ENCODE measurements around the gene ITGA2B. TPM values are rescaled to one million over a fixed set of nuclear protein-coding genes. Genes with fewer than 3 reads are reported as not detected.
"Not testable (repeated sequence)": the region's sequence is repeated elsewhere in the genome, so short reads cannot be mapped to it uniquely, and the experiment has no call there.

ITGA2B gene
- total RNA-seq, 4 donors from 2014 or later: 0.14 to 0.32 TPM; not detected in 2

DNA sequence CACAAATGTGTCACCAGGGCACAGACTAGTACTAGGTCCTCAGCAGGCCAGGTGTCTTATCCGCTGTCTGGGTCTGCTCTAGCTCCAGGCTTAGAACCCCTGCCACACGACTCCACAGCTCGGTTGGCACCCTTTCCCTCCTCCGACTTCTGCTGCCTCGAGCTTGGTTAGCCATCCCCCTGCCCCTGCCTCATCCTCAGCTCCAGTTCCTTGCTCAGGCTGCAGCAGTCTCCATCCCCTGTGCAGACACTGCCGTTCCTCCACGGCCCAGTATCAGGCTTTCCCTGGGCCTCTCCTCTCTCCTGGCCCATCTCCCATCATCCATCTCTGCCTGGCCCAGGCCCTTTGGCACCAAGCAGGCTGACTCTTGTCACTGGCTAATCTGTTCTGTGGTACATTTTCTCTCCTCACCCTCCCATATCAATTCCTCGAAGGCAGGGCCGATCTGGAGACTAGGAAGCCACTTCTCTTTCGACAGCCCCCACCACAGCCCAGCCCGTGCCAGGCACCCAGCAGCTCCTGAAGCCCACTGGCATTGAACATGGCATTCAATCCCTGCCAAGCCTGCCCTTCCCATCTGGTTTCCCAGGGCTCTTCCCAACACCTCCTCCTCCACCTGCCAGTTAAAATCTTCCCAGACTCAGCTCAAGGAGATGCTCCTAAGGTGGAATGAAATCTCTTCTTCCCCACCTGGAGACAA lies 45.8 kb downstream of the ITGA2B start:
- intact Hi-C loops (cut with DNase I; ENCODE audit: low total_unique reads): no loop called here
- TF ChIP-seq, protein P1, sequence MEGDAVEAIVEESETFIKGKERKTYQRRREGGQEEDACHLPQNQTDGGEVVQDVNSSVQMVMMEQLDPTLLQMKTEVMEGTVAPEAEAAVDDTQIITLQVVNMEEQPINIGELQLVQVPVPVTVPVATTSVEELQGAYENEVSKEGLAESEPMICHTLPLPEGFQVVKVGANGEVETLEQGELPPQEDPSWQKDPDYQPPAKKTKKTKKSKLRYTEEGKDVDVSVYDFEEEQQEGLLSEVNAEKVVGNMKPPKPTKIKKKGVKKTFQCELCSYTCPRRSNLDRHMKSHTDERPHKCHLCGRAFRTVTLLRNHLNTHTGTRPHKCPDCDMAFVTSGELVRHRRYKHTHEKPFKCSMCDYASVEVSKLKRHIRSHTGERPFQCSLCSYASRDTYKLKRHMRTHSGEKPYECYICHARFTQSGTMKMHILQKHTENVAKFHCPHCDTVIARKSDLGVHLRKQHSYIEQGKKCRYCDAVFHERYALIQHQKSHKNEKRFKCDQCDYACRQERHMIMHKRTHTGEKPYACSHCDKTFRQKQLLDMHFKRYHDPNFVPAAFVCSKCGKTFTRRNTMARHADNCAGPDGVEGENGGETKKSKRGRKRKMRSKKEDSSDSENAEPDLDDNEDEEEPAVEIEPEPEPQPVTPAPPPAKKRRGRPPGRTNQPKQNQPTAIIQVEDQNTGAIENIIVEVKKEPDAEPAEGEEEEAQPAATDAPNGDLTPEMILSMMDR (IDR thresholded peaks at IDR 0.05): no peak
- TF ChIP-seq POLR2A (IDR thresholded peaks at IDR 0.05) (no peak), EP300 (IDR thresholded peaks at IDR 0.05; ENCODE audit: low read depth) (no peak), POLR2AphosphoS5 (IDR thresholded peaks at IDR 0.05) (no peak)
- H3K36me3 ChIP-seq: no peaks in the 10 kb centered on the region
- peaks cover 7 to 24% (median 18%) of the 10 kb centered on the region in 4 donors for H3K4me1 ChIP-seq
- peaks cover 4% of the 10 kb centered on the region for H3K27me3 ChIP-seq
- no peak overlapping the region for H3K4me3 ChIP-seq
- in situ Hi-C loops (cut with MboI; ENCODE audit: low pct_ligation_motif_present in 1 of 4, low pct_unique_long_range_greater_than_20kb in 1 of 4, low sequenced_read_pairs in 3 of 4): no loop called here
- no peak overlapping the region for H3K27ac ChIP-seq
- 77 to 86% methylated on average over 9 to 11 of the region's 11 CpGs for WGBS, 2 donors (ENCODE audit: low coverage in 1 of 2)
- no peaks in the 10 kb centered on the region for H3K9me3 ChIP-seq
- no peak for DNase-seq

DNA sequence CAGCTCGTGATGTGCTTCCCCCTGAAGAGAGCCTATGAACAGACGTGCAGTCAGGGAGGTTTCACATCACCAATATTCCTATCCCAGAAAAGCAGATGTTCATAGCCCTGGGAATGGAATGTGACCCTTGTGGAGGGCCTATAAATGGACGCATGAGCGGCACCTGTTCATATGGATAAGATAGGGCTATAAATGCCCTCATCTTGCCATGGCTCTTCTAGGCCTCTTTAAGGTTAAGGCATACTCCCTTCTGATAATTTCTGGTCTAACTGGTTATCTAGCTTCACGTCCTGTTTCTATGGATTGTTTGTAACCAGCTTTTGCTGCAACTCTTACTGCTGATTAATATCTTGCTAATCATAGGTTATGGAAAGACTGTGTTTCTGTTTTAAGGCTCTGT lies 48.9 kb downstream of the ITGA2B start:
- intact Hi-C loops (cut with DNase I; ENCODE audit: low total_unique reads); in situ Hi-C loops (cut with MboI; ENCODE audit: low pct_ligation_motif_present in 1 of 4, low pct_unique_long_range_greater_than_20kb in 1 of 4, low sequenced_read_pairs in 3 of 4); H3K4me1 ChIP-seq; H3K36me3 ChIP-seq; DNase-seq; H3K4me3 ChIP-seq; H3K27me3 ChIP-seq; H3K9me3 ChIP-seq; H3K27ac ChIP-seq: not testable (repeated sequence)
- WGBS, 2 donors (ENCODE audit: low coverage in 1 of 2): 40 to 64% methylated on average over 1 to 5 of the region's 5 CpGs

DNA sequence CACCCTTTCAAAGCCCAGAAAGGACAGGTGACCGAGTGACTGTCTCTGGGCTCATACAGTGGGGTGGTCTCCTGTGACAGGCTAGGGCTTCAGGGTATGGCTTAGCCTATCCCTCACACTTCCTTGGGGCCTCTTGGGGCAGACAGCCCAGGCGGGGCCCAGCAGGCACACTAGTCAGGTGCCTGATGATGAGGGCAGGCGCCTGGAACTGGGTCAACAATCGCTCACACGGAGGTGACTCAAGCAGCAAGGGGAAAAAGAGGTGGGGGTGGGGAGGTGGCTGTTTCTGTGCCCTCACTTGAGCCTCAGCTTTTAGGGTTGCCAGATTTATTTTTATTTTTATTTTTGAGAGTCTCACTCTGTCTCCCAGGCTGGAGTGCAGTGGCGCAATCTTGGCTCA lies 50.7 kb downstream of the ITGA2B start:
- peaks cover 9% of the 10 kb centered on the region for H3K27me3 ChIP-seq
- in situ Hi-C loops (cut with MboI; ENCODE audit: low pct_ligation_motif_present in 1 of 4, low pct_unique_long_range_greater_than_20kb in 1 of 4, low sequenced_read_pairs in 3 of 4) (no loop called here), intact Hi-C loops (cut with DNase I; ENCODE audit: low total_unique reads) (no loop called here)
- H3K36me3 ChIP-seq: no peaks in the 10 kb centered on the region
- H3K4me3 ChIP-seq: no peak overlapping the region
- no peaks in the 10 kb centered on the region for H3K9me3 ChIP-seq
- no peak for DNase-seq
- WGBS, 2 donors (ENCODE audit: low coverage in 1 of 2): 63% methylated on average over 6 of the region's 6 CpGs; no CpG with 5 or more reads in 1 of the 2 donors
- no peak overlapping the region for H3K27ac ChIP-seq
- TF ChIP-seq POLR2A (IDR thresholded peaks at IDR 0.05) (no peak), EP300 (IDR thresholded peaks at IDR 0.05; ENCODE audit: low read depth) (no peak), POLR2AphosphoS5 (IDR thresholded peaks at IDR 0.05) (no peak)
- TF ChIP-seq, protein P1 (IDR thresholded peaks at IDR 0.05): no peak
- no peaks in the 10 kb centered on the region for H3K4me1 ChIP-seq

DNA sequence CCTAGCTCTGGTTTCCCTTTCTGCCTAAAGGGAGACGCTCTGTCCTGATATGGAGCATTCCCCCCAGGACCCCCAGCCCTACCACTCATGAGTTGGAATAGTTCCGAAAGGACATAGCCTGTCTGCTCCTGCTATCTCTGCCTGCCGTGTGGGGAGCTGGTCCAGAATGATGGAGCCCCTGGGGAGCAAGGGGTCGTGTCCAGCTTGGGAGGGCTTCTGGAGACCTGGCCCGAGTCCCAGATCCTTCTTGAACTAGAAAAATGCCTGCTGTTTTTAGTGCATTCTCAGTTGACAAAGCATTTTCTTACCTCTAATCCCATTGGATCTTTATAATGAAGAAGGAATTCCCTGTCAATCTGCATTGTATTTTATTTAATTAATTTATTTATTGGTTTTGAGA lies 53.5 kb downstream of the ITGA2B start:
- in situ Hi-C loops (cut with MboI; ENCODE audit: low pct_ligation_motif_present in 1 of 4, low pct_unique_long_range_greater_than_20kb in 1 of 4, low sequenced_read_pairs in 3 of 4): no loop called here
- peaks cover 0 to 13% (median 0%) of the 10 kb centered on the region in 4 donors for H3K4me1 ChIP-seq
- H3K36me3 ChIP-seq: no peaks in the 10 kb centered on the region
- H3K27ac ChIP-seq: no peak overlapping the region
- H3K4me3 ChIP-seq: no peak overlapping the region
- no peaks in the 10 kb centered on the region for H3K9me3 ChIP-seq
- intact Hi-C loops (cut with DNase I; ENCODE audit: low total_unique reads): no loop called here
- DNase-seq: no peak
- peaks cover 9% of the 10 kb centered on the region for H3K27me3 ChIP-seq
- WGBS, 2 donors (ENCODE audit: low coverage in 1 of 2): 56 to 60% methylated on average over 1 to 5 of the region's 5 CpGs
- TF ChIP-seq POLR2AphosphoS5 (IDR thresholded peaks at IDR 0.05): no peak
- TF ChIP-seq EP300 (IDR thresholded peaks at IDR 0.05; ENCODE audit: low read depth): no peak
- TF ChIP-seq POLR2A (IDR thresholded peaks at IDR 0.05): no peak
- TF ChIP-seq, protein P1 (IDR thresholded peaks at IDR 0.05): no peak

DNA sequence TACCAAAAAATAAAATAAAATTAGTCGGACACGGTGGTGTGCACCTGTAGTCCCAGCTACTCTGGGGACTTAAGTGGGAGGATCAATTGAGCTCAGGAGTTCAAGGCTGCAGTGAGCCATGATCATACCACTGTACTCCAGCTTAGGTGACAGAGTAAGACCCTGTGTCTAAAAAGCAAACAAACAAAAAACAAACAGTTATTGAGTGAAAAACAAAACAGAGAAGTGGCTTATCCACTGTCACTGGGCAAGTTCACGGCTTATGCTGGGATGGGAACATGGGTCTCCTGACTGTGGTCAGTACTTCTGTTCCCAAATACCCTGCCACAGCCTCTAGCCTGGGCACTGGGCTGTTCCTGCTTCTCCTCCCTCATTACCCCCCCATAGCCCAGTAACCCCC lies 53.9 kb downstream of the ITGA2B start:
- Histone ChIP-seq H3K9me3 (no peaks in the 10 kb centered on the region), H3K4me1 (peaks cover 0 to 14% (median 0%) of the 10 kb centered on the region in 4 donors), H3K27ac (no peak overlapping the region), H3K4me3 (no peak overlapping the region), H3K27me3 (peaks cover 9% of the 10 kb centered on the region), H3K36me3 (no peaks in the 10 kb centered on the region)
- 62 to 82% methylated on average over 3 of the region's 3 CpGs for WGBS, 2 donors (ENCODE audit: low coverage in 1 of 2)
- TF ChIP-seq, protein P1 (IDR thresholded peaks at IDR 0.05): no peak
- no peak for TF ChIP-seq POLR2A (IDR thresholded peaks at IDR 0.05)
- in situ Hi-C loops (cut with MboI; ENCODE audit: low pct_ligation_motif_present in 1 of 4, low pct_unique_long_range_greater_than_20kb in 1 of 4, low sequenced_read_pairs in 3 of 4): no loop called here
- intact Hi-C loops (cut with DNase I; ENCODE audit: low total_unique reads): no loop called here
- no peak for DNase-seq
